Endothelial cell of umbilical vein (primary cell): ENCODE data around the gene CAMTA1. TPM values are rescaled to one million over a fixed set of nuclear protein-coding genes. Genes with fewer than 3 reads are reported as not detected.

ENCODE experiments used
- BruUV-seq: library from RNA; stranded (reverse); fragments of 400-500 nt; replicated peaks from 2 replicates; lab custom pipeline; 2021; lab: Mats Ljungman, UMichigan
- CTCF ChIA-PET: fragments of 300-600, 350-600 bp; sonication (Branson Sonifier 250); formaldehyde crosslinking; loops from one replicate; lab custom pipeline; 2021; ENCODE audit warnings: antibody characterized with exemption, inconsistent platforms; lab: Charles Lee
- POLR2A ChIA-PET: fragments of 300-600, 350-600 bp; sonication (Branson Sonifier 250); formaldehyde crosslinking; loops from one replicate; lab custom pipeline; 2021; ENCODE audit warnings: antibody characterized with exemption, inconsistent platforms; lab: Charles Lee
- DNase-seq: peaks from one replicate; pipeline ENCODE4 v3.0.0-alpha.2; 2011; ENCODE audit warnings: low read depth, low spot score
- FAIRE-seq: peaks from 2 replicates; lab custom pipeline; 2011; peaks lifted over from hg19 to GRCh38; lab: Jason Lieb, UNC
- H2AFZ ChIP-seq: 2 replicates; pipeline ENCODE4 v1.6.0; 2012; ENCODE audit warnings: low read depth, low read length, control low read depth, inconsistent platforms
- H3K27ac ChIP-seq: 2 replicates; pipeline ENCODE4 v1.5.1; 2011; ENCODE audit warnings: low read depth, mild to moderate bottlenecking, control low read depth, low read length, moderate library complexity; ENCODE audit not compliant: insufficient read depth
- H3K27me3 ChIP-seq, 2 experiments: 2 replicates each; pipeline versions ENCODE4 v1.6.0 to v1.6.1; 2011; ENCODE audit warnings: low read length in 2 of 2, mixed read lengths in 1 of 2; ENCODE audit not compliant: control insufficient read depth in 2 of 2, insufficient read depth in 2 of 2
- H3K36me3 ChIP-seq, 2 experiments: 2 replicates in 1 of 2; 3 replicates in 1 of 2; pipeline ENCODE4 v1.5.1; 2011; ENCODE audit warnings: low read length in 2 of 2, mild to moderate bottlenecking in 1 of 2, moderate library complexity in 1 of 2; ENCODE audit not compliant: control insufficient read depth in 2 of 2, insufficient read depth in 2 of 2; ENCODE audit errors: extremely low read depth in 1 of 2
- H3K4me1 ChIP-seq: 3 replicates; pipeline ENCODE4 v1.5.1; 2011; ENCODE audit warnings: mild to moderate bottlenecking, low read length; ENCODE audit not compliant: control insufficient read depth, insufficient read depth; ENCODE audit errors: extremely low read depth
- H3K4me2 ChIP-seq: 2 replicates; pipeline ENCODE4 v1.6.1; 2011; ENCODE audit warnings: low read length, control low read depth, mixed read lengths; ENCODE audit not compliant: insufficient read depth
- H3K4me3 ChIP-seq, 3 experiments: fragments of 200-600 bp in 1 of 3; sonication (generic), shearing (Covaris generic) in 1 of 3; replicated peaks in 1 of 3; 2 replicates each; pipeline ENCODE4 v1.5.1; 2011 to 2016; ENCODE audit warnings: control low read depth in 3 of 3, low read length in 3 of 3, mild to moderate bottlenecking in 2 of 3, inconsistent platforms in 1 of 3, low read depth in 1 of 3, moderate library complexity in 1 of 3; ENCODE audit not compliant: insufficient read depth in 1 of 3
- H3K79me2 ChIP-seq: 2 replicates; pipeline ENCODE4 v1.6.0; 2012; ENCODE audit warnings: low read length, inconsistent platforms; ENCODE audit not compliant: control insufficient read depth, insufficient read depth
- H3K9ac ChIP-seq: replicated peaks from 2 replicates; pipeline ENCODE3; 2011; ENCODE audit warnings: low read length, control low read depth; ENCODE audit not compliant: insufficient read depth; ENCODE audit errors: extremely low read depth
- H3K9me1 ChIP-seq: replicated peaks from 3 replicates; pipeline ENCODE4 v1.6.0; 2011; ENCODE audit warnings: mild to moderate bottlenecking, low read length; ENCODE audit not compliant: control insufficient read depth, insufficient read depth; ENCODE audit errors: extremely low read depth
- H3K9me3 ChIP-seq: replicated peaks from 2 replicates; pipeline ENCODE4 v1.5.1; 2012; ENCODE audit warnings: low read length, inconsistent platforms; ENCODE audit not compliant: control insufficient read depth, insufficient read depth
- H4K20me1 ChIP-seq: replicated peaks from 2 replicates; pipeline ENCODE3; 2011; ENCODE audit warnings: mild to moderate bottlenecking, low read length; ENCODE audit not compliant: control insufficient read depth, insufficient read depth; ENCODE audit errors: extremely low read depth
- EZH2 ChIP-seq: IDR thresholded peaks from 2 replicates; pipeline ENCODE4 v1.6.1; 2012; ENCODE audit warnings: borderline replicate concordance, low read depth, mild to moderate bottlenecking, moderate library complexity, low read length, inconsistent platforms; ENCODE audit not compliant: severe bottlenecking
- FOS ChIP-seq: IDR thresholded peaks from 2 replicates; pipeline ENCODE4 v1.6.1; 2011; ENCODE audit warnings: mild to moderate bottlenecking, low read length, moderate library complexity, borderline replicate concordance; ENCODE audit not compliant: insufficient read depth
- GATA2 ChIP-seq: IDR thresholded peaks from 2 replicates; pipeline ENCODE4 v1.7.0; 2011; ENCODE audit warnings: low read depth, mild to moderate bottlenecking, moderate library complexity, mixed read lengths, low read length; ENCODE audit not compliant: insufficient read length, insufficient read depth
- JUN ChIP-seq: IDR thresholded peaks from 2 replicates; pipeline ENCODE4 v1.6.1; 2011; ENCODE audit warnings: borderline replicate concordance, low read depth; ENCODE audit not compliant: insufficient read length, insufficient read depth
- MYC ChIP-seq: IDR thresholded peaks from one replicate; pipeline ENCODE4 v1.6.1; 2011; ENCODE audit warnings: mild to moderate bottlenecking, low read depth, low read length
- POLR2A ChIP-seq: IDR thresholded peaks from 2 replicates; pipeline ENCODE4 v1.6.1; 2012; ENCODE audit warnings: low read depth, mild to moderate bottlenecking, control low read depth, low read length
- POLR2AphosphoS5 ChIP-seq: IDR thresholded peaks from 2 replicates; pipeline ENCODE4 v1.6.1; 2012; ENCODE audit warnings: low read depth, mild to moderate bottlenecking, control low read depth, low read length, moderate library complexity; ENCODE audit not compliant: insufficient read depth
- dilution Hi-C: fragments of 300-500 bp; cut with MboI; formaldehyde crosslinking; loops from one replicate; pipeline ENCODE4 v1.15.0; 2019; ENCODE audit warnings: low sequenced_read_pairs; ENCODE audit not compliant: extremely low pct_ligation_motif_present
- intact Hi-C: fragments of 100-400 bp; cut with micrococcal nuclease; formaldehyde crosslinking; loops from one replicate; pipeline ENCODE4 v1.10.0; 2022
- polyA plus RNA-seq, 4 experiments: library from polyadenylated mRNA; depleted of rRNA in 3 of 4; stranded (reverse) in 3 of 4; unstranded in 1 of 4; fragments of >200 nt; gene quantifications; 2 replicates each; pipeline versions ENCODE4 v1.2.1 to v1.2.3, GENCODE V29; 2011 to 2012; ENCODE audit warnings: missing spikeins in 1 of 4
- total RNA-seq: library from RNA; stranded (reverse); gene quantifications from 2 replicates; pipeline ENCODE4 v1.2.3, GENCODE V29; 2021
- TF ChIP-seq, protein P1 (sequence below): IDR thresholded peaks from 2 replicates; pipeline ENCODE4 v1.6.1; 2011; ENCODE audit not compliant: insufficient read depth, insufficient read length
- TF ChIP-seq, protein P2 (sequence below), 2 donors: IDR thresholded peaks; 1 replicate in 1 of 2; 2 replicates in 1 of 2; pipeline ENCODE4 v1.5.1; 2011; ENCODE audit warnings: low read length in 2 of 2, mild to moderate bottlenecking in 2 of 2, moderate library complexity in 2 of 2, control low read depth in 1 of 2, inconsistent platforms in 1 of 2, low read depth in 1 of 2; ENCODE audit not compliant: insufficient read depth in 1 of 2; ENCODE audit errors: extremely low read depth in 1 of 2

The CAMTA1 gene
- total and polyA plus RNA-seq, 2 donors (not counting 3 experiments of a cell fraction or from before 2014, with no cell fraction given): 50.8 to 92.7 TPM

DNA sequence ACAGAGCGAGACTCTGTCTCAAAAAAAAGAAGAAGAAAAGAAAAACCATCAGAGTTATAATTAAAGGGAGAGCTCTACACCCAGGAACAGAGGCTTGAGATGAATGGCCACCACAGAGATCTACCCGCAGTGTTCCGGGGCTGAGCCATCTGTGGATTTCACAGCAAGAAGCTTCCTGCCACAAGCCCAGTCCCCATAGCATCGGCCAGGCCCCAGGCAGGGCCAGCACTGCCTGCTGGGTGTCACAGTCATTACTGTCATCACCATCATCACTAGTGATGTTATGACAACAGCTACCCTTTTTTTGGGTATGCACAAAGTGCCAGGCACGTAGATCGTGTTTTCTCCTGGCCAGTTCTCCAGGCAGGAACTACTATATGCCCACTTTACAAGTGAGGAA lies 874.3 kb downstream of the CAMTA1 start:
- Histone ChIP-seq H3K79me2 (no peaks in the 10 kb centered on the region), H3K9ac (no peak overlapping the region), H3K27me3 (no peaks in the 10 kb centered on the region), H3K9me3 (no peaks in the 10 kb centered on the region), H3K9me1 (no peaks in the 10 kb centered on the region), H2AFZ (no peak overlapping the region), H3K27ac (no peak overlapping the region), H3K36me3 (no peaks in the 10 kb centered on the region), H3K4me3 (no peak overlapping the region), H4K20me1 (no peaks in the 10 kb centered on the region), H3K4me2 (no peak overlapping the region), H3K4me1 (no peaks in the 10 kb centered on the region)
- CTCF ChIA-PET: interaction anchor here (0.6 to 3.1 kb wide), 7 partner anchors 8 to 940 kb away, joined by 3 to 12 read pairs (median 3); no protein-coding TSS in a partner anchor
- intact Hi-C loops (no loop called here), dilution Hi-C loops (no loop called here)
- FAIRE-seq (no peak), DNase-seq (no peak)
- no TSS peak for BruUV-seq
- POLR2A ChIA-PET: no interaction called here
- no peak for TF ChIP-seq POLR2A
- no peak for TF ChIP-seq MYC
- no peak for TF ChIP-seq POLR2AphosphoS5
- TF ChIP-seq EZH2: no peak
- TF ChIP-seq, protein P1, sequence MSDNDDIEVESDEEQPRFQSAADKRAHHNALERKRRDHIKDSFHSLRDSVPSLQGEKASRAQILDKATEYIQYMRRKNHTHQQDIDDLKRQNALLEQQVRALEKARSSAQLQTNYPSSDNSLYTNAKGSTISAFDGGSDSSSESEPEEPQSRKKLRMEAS: no peak
- TF ChIP-seq FOS: no peak
- TF ChIP-seq GATA2: no peak
- TF ChIP-seq, protein P2, sequence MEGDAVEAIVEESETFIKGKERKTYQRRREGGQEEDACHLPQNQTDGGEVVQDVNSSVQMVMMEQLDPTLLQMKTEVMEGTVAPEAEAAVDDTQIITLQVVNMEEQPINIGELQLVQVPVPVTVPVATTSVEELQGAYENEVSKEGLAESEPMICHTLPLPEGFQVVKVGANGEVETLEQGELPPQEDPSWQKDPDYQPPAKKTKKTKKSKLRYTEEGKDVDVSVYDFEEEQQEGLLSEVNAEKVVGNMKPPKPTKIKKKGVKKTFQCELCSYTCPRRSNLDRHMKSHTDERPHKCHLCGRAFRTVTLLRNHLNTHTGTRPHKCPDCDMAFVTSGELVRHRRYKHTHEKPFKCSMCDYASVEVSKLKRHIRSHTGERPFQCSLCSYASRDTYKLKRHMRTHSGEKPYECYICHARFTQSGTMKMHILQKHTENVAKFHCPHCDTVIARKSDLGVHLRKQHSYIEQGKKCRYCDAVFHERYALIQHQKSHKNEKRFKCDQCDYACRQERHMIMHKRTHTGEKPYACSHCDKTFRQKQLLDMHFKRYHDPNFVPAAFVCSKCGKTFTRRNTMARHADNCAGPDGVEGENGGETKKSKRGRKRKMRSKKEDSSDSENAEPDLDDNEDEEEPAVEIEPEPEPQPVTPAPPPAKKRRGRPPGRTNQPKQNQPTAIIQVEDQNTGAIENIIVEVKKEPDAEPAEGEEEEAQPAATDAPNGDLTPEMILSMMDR (IDR thresholded peaks at IDR 0.05; ENCODE audit: extremely low read depth in 1 of 2, insufficient read depth in 1 of 2, low read depth in 1 of 2, low read length in 2 of 2): no peak
- no peak for TF ChIP-seq JUN
